ENCODE results near the gene SP1. TPM values are rescaled to one million over a fixed set of nuclear protein-coding genes. Genes with fewer than 3 reads are reported as not detected.
"Not testable (repeated sequence)": the region's sequence is repeated elsewhere in the genome, so short reads cannot be mapped to it uniquely, and the experiment has no call there.

SP1 gene
- total and polyA plus RNA-seq, 8 donors: 8.4 to 48.4 (median 30.6) TPM

DNA sequence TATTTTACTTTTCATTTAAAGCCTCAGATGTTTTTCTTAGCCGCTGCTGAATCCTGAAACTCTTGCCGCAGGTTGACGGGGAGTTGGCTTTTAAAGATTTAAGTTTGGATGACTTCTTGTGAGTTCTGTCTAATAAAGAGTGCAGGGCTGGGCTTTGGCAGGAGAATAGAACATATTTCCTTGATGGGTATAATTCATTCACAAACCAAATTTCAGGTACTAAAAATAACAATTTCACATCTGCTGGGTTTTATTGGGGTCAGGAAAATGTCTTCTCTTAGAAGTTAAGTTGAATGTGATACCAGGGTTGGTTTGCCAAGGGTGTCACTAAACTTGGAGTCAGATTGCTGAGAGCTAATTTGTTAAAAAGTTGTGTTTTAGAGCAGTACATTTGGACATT is 9.7 kb downstream of the SP1 start:
- no peak overlapping the region for H3K4me3 ChIP-seq

DNA sequence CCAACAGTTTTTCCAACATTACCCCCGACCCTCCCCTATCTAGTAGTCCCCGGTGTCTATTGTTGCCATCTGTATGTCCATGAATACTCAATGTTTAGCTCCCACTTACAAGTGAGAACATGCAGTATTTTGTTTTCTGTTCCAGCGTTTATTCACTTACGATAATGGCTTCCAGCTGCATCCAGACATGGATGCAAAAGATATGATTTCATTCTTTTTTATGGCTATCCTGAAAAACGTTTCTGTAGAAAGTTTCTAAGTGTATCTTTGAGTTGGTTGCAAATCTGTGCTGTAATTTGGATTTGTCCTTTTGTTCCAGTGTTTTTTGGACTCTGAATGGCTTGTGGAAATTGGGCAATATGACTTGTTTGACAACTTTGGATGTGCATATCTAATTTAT is 11.7 kb downstream of the SP1 start:
- 59 to 68% methylated on average over 5 of the region's 5 CpGs for WGBS, 2 donors
- FAIRE-seq: no peak
- no peaks in the 10 kb centered on the region for H3K27me3 ChIP-seq
- no peak for DNase-seq
- no peaks in the 10 kb centered on the region for H3K9me3 ChIP-seq
- intact Hi-C loops (cut with DNase I): no loop called here
- no peak overlapping the region for H3K4me3 ChIP-seq
- no peak for ATAC-seq
- peaks cover 24 to 39% (median 25%) of the 10 kb centered on the region in 3 donors for H3K4me1 ChIP-seq
- H3K36me3 ChIP-seq: no peaks in the 10 kb centered on the region
- peak overlapping the region in 1 of 4 donors; percentile 35 for H3K27ac ChIP-seq
- TF ChIP-seq, protein P1, sequence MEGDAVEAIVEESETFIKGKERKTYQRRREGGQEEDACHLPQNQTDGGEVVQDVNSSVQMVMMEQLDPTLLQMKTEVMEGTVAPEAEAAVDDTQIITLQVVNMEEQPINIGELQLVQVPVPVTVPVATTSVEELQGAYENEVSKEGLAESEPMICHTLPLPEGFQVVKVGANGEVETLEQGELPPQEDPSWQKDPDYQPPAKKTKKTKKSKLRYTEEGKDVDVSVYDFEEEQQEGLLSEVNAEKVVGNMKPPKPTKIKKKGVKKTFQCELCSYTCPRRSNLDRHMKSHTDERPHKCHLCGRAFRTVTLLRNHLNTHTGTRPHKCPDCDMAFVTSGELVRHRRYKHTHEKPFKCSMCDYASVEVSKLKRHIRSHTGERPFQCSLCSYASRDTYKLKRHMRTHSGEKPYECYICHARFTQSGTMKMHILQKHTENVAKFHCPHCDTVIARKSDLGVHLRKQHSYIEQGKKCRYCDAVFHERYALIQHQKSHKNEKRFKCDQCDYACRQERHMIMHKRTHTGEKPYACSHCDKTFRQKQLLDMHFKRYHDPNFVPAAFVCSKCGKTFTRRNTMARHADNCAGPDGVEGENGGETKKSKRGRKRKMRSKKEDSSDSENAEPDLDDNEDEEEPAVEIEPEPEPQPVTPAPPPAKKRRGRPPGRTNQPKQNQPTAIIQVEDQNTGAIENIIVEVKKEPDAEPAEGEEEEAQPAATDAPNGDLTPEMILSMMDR (IDR thresholded peaks at IDR 0.05): no peak

More for the DNA sequence above, 9.7 kb downstream of the SP1 start:
- TF ChIP-seq, protein P1 (IDR thresholded peaks at IDR 0.05): no peak
- H3K27ac ChIP-seq: no peak overlapping the region
- H3K27me3 ChIP-seq: no peaks in the 10 kb centered on the region
- WGBS, 2 donors: 92 to 93% methylated on average over 3 of the region's 3 CpGs
- H3K4me1 ChIP-seq: peaks cover 24 to 59% (median 39%) of the 10 kb centered on the region in 3 donors
- intact Hi-C loops (cut with DNase I): no loop called here
- FAIRE-seq (no peak), DNase-seq (no peak), ATAC-seq (no peak)
- H3K36me3 ChIP-seq: no peaks in the 10 kb centered on the region
- no peaks in the 10 kb centered on the region for H3K9me3 ChIP-seq

DNA sequence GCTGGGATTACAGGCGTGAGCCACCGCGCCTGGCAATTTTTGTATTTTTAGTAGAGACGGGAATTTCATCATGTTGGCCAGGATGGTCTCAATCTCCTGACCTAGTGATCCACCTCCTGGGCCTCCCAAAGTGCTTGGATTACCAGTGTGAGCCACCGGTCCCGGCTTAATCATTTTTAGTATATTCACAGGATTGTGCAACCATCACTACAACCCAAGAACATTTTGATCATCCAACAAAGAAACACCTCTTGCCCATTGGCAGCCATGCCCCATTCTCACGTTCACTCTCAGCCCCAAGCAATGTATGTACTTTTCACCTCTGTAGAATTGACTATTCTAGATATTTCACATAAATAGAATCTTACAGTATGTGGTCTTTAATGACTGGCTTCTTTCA is 19.9 kb downstream of the SP1 start:
- ATAC-seq (no peak), DNase-seq (no peak), FAIRE-seq (no peak)
- Histone ChIP-seq H3K4me1 (no peaks in the 10 kb centered on the region), H3K27me3 (no peaks in the 10 kb centered on the region), H3K36me3 (peaks cover 0 to 6% (median 0%) of the 10 kb centered on the region in 3 donors), H3K27ac (no peak overlapping the region), H3K4me3 (no peak overlapping the region), H3K9me3 (no peaks in the 10 kb centered on the region)
- intact Hi-C loops (cut with DNase I): no loop called here
- 95 to 99% methylated on average over 7 of the region's 7 CpGs for WGBS, 2 donors
- TF ChIP-seq, protein P1 (IDR thresholded peaks at IDR 0.05): no peak

DNA sequence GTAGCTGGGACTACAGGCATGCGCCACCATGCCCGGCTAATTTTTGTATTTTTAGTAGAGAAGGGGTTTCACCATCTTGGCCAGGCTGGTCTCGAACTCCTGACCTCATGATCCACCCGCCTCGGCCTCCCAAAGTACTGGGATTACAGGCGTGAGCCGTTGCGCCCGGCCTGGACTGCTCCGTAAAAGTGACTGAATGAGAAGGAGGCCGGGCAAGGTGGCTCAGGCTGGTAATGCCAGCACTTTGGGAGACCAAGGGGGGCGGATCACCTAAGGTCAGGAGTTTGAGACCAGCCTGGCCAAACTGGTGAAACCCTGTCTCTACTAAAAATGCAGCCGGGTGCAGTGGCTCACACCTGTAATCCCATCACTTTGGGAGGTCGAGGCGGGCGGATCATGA is 22.4 kb downstream of the SP1 start:
- DNase-seq; H3K27ac ChIP-seq; H3K9me3 ChIP-seq; FAIRE-seq; H3K4me1 ChIP-seq; H3K27me3 ChIP-seq; ATAC-seq; intact Hi-C loops (cut with DNase I); H3K4me3 ChIP-seq: not testable (repeated sequence)
- H3K36me3 ChIP-seq: peaks cover 0 to 16% (median 2%) of the 10 kb centered on the region in 3 donors
- 96 to 97% methylated on average over 16 of the region's 16 CpGs for WGBS, 2 donors

DNA sequence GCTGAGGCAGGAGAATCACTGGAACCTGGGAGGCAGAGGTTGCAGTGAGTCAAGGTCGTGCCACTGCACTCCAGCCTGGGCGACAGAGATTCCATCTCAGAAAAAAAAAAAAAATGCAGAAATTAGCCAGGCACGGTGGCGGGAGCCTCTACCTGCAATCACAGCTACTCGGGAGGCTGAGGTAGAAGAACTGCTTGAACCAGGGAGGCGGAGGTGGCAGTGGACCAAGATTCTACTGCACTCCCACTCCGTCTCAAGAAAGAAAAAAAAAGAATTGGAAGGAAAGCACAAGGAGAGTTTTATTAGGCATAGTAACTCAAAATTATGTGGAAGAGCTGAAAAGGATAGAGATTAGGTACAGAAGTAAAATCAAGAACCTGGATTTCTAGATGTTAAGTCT is 22.9 kb downstream of the SP1 start:
- TF ChIP-seq, protein P1 (IDR thresholded peaks at IDR 0.05): no peak
- FAIRE-seq: no peak
- intact Hi-C loops (cut with DNase I): no loop called here
- H3K27ac ChIP-seq: no peak overlapping the region
- no peak for ATAC-seq
- no peaks in the 10 kb centered on the region for H3K9me3 ChIP-seq
- no peaks in the 10 kb centered on the region for H3K4me1 ChIP-seq
- WGBS, 2 donors: 73 to 75% methylated on average over 7 of the region's 7 CpGs
- no peaks in the 10 kb centered on the region for H3K27me3 ChIP-seq
- H3K4me3 ChIP-seq: no peak overlapping the region
- H3K36me3 ChIP-seq: peaks cover 0 to 21% (median 2%) of the 10 kb centered on the region in 3 donors
- DNase-seq: peak in 1 of 6 donors; percentile 8

Measured in pancreas (tissue), 10 donors.